Inferior parietal cortex (tissue), 1 donor: ENCODE results near the gene CDADC1.
"Not testable (repeated sequence)": the region's sequence is repeated elsewhere in the genome, so short reads cannot be mapped to it uniquely, and the experiment has no call there.

ENCODE experiments used
- DNase-seq: peaks from one replicate; pipeline ENCODE4 v3.0.0-alpha.2; 2016; ENCODE audit errors: extremely low spot score

The CDADC1 gene

DNA sequence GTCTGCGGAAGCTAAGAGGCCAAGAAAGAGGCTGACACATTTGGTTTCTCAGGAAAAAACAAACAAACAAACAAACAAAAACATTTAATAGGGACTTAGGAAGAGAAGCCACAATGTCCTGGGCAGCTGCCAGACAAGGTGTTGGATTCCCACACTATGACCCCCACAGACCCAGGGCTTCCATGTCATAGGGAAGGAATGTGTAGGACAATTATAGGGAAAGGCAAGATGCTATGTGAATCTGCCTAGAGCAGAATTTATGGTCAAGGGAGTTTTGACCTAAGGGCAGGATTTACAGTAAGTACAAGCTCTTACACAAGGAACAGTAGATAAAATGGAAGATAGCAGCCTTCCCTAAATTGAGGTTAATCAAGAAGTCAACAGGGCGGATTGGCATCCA is 9.1 kb upstream of the CDADC1 start:
- no peak for DNase-seq

- no peak for DNase-seq
These were observed 7.7 kb upstream of the CDADC1 start for GRCh38 chr13:49240017-49240416.

GRCh38 chr13:49241296-49241695 is 6.4 kb upstream of the CDADC1 start:
- no peak for DNase-seq

DNA sequence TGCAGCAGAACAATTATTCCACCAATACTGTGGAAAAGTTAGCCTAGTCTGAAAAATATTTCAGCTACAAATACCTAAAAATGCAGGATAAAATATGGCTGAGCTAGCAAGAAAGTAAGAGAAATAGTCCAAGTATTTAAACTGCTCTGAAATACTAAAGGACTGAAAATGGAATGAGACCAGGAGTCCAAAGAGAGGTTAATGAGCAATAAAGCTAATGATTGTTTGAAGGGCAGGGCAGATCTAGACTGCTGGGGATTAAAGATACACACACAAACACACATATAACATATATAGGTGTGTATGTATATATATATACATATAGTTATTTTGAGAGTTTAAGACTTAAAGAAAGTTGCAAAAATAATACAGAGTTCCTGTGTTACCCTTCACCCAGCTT is 2.6 kb upstream of the CDADC1 start:
- DNase-seq, result no peak

GRCh38 chr13:49246850-49247642 is 679 bp upstream of the CDADC1 start:
- DNase-seq, result peak; percentile 8

- DNase-seq, result no peak
These were observed 887 bp downstream of the CDADC1 start for GRCh38 chr13:49248622-49249002.

DNA sequence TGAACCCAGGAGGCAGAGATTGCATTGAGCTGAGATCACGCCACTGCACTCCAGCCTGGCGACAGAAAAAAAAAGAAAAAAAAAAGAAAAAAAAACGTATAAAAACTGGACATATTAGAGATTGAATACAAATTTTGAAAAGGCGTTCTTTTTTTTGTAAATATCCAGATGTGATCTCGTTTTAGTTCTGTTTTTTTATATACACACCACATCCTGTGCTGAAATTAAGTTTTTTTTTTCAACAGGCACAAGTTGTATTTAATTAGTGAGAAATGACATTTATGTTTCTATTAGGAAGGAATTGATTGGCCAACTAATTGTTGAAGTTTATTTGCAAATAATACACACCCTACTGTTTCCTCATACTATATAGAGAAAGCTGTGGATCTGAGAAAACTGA is 3.6 kb downstream of the CDADC1 start:
- DNase-seq, result no peak

- DNase-seq, result no peak
These were observed 5.6 kb downstream of the CDADC1 start for GRCh38 chr13:49253310-49253709.

DNA sequence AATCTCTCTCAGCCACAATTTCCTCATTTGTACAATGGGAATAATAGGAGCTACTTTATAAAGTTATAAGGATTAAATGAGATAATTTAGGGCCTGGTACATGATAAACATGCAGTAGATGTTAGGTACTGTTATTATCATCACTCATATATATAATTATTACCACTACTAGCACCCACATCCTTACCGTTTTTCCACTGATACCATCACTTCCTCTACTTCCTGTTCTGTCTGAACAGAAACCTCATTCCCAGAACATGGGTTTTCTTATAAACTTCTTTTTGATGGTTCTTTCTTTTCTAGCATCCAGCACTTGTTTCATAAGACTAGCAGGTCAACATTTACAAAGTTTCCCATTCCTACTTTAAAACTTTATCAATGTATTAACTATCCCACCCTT is 6.3 kb downstream of the CDADC1 start:
- DNase-seq, result no peak

DNA sequence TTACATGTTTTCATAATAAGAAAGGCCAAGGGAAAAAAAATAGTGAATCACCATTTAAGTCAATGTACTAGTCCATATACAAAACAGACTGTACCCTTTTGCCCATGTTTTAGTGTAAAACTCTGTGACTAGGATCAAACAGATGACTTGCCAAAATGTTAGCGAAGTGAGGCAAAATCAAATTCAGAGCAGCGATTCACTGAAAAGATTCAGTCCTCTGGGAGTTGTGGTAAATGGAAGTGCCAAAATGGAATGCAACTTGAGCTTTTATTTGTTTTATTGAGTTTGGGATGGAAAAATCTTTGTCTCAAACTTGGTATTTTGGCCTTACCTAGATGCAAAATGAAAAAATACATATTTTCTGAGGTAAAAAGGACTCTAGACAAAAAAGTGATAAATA is 9.1 kb downstream of the CDADC1 start:
- DNase-seq, result no peak

DNA sequence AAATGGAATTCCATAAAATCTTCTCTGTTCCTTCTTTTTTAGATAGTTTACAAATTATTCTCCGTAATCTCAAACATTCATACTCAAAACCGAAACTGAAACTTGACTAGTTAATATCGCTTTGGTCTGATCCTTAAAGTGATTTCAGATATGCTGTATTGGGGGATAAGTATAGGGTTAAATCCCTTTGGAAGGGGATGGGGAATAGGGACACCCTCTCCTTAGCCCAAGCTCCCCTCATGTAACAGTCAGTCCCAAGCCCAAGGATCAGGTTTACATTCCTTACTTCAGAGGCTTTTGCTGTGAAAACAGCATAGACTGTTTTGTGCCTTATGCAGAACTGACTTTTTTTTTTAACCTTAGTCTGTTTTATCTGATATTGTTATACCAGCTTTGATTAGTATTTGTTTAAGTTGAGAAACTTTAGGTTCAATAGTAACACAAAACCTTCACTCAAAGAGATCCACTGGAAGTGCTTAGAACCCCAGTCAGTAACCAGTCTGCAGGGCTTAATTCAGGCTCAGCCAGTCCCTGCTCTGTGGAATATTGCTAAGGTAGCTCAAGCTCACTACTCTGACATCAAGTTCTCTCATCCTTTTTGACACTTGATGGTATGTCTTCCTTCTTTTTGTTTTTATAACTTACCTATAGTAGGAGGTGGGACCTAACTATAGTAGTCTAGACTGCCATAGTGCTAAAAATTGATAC is 10.5 kb downstream of the CDADC1 start:
- DNase-seq, result no peak

DNA sequence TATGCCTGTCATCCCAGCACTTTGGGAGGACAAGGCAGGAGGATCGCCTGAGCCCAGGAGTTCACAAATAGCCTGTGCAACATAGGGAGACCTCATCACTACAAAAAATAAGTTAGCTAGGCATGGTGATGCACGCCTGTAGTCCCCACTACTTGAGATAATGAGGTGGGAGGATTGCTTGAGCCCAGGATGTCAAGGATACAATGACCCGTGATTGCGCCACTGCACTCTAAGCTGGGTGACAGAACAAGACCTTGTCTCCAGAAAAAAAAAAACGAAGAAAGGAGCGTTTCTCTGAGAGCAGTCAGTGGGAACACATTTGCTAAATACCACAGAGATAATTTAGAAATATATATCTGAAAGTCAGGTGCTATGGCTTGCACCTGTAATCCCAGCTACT is 11.9 kb downstream of the CDADC1 start:
- no peak for DNase-seq

DNA sequence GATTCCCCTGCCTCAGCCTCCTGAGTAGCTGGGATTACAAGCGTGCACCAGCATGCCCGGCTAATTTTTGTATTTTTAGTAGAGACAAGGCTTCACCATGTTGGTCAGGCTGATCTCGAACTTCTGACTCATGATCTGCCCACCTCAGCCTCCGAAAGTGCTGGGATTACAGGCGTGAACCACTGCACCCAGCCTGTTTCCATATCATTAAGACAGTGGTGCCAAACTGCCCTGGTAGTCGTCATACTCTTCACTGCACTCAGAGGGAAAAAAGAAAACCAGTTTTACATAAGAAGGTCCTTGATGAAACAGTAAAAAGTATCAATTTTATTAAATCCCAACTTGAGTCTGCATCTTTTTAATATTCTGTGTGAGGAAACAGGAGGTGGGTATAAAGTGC is 14.9 kb downstream of the CDADC1 start:
- DNase-seq, result no peak

GRCh38 chr13:49265822-49266221 is 18.1 kb downstream of the CDADC1 start:
- no peak for DNase-seq

DNA sequence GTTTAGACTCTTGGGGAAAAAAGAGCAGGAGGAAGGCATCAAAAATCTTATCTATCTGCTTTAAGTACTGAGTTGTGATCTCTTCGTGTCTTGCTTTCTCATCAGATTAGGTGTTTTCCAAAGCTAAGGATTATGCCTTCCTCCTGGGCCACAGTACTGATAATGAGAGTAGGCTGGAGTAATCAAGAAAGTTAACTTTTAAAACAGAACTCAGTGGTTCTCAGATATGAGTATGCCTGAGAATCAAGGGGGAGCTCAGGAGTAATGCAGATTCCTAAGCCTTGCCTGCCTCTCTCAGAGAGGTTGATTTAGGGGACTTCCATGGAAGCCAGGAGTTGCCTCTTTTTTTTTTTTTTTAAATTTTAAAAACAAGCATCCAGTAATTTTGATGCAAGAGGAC is 23.5 kb downstream of the CDADC1 start:
- no peak for DNase-seq

DNA sequence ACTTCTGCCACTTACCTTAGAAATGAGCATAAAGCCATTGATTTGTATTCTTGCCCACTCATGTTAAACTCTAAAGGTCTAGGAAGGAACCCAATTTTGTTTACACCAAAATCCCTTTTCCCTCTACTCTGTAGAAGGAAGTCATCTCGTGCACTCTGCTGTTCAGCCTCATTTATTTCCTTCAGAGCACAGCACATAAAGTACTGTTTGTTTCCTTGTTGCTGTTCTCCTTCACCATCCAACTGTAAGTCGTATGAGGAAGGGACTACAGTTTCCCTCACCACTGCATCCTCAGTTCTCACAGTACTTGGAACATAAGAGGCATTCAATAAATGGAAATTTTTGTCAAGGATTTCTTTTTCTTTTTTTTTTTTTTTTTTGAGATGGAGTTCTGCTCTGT is 24.6 kb downstream of the CDADC1 start:
- no peak for DNase-seq

DNA sequence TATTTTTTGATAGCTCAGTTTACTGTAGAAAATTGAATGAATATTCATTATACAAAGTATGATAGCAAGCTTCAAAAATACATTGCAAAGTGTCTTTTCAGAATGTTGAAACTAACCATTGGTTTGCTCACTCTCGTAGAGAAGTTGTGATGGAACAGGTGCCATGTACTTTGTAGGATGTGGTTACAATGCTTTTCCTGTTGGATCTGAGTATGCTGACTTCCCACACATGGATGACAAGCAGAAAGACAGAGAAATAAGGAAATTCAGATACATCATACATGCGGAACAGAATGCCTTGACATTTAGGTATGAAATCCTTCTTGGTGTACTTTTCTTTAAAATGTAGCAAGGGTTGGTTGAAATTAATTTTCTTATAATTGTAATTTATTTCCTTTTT is 30.5 kb downstream of the CDADC1 start:
- DNase-seq, result no peak

DNA sequence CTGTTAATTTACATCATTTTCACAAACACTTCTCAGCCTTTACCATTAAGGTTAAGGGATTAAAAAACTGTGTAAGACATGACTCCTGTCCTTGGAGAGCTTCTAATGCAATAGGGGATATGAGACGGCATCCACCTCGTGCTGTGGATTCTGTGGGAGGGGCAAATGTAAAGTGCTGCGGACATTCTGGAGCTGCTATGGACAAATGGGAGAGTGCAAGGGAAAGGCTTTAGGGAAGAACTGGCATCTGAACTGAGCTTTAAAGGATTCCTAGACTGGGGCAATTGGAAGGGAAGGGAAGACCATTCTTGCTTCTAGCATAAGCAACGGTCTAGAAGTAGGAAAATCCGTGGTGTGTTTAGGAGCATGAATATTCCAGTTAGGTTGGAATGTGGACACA is 31.4 kb downstream of the CDADC1 start:
- no peak for DNase-seq

DNA sequence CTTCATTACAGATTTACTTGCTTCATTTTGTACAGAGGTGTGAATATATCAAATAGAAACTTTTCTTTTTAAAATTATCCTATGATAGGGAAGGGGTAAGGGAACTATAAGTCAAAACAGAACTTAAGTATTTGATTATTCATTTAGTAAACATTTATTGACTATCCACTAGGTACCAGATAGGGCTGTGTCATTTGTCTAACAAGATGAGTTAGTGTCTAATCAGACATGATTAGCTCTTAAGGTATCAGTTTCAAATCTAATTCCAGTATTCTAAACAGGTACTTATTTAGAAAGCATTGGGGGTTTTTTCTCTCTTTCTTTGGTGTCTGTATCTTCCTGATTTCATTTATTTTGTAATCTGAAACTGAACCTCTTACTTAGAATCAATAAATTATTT is 32.2 kb downstream of the CDADC1 start:
- no peak for DNase-seq

DNA sequence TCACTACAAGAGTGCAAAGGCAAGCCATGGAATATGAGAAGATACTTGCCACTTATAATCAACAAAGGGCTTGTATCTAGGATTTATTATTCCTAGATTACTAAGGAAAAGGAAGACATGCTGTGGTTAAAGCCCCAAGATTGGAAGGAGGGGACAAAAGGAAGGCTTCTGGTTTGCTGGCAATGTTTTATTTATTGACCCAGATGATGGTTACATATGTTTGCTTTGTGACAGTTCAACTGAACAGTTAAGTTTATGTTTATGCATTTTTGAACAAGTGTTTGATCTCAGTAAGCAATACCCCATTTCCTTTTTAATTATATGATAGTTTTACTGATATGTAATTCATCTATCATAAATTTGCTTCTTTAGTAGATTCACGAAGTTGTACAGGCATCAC is 40.3 kb downstream of the CDADC1 start:
- DNase-seq, result no peak

DNA sequence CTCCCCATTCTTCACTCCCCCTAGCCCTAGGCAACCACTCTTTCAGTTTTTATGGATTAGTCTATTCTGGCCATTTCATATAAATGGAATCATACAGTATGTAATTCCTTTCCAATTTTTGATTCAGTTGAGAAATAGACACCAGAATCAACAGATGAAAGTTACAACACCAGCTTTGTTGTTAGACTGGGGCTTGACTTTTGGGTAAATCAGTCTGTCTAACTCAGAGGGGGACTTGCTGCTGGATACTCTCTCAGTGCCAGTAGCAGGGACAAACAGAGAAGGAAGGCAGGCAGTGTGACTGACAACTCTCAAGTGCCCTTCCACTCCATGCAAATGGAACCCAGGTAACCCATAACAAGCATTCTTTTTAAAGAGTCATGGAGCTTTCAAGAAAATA is 40.7 kb downstream of the CDADC1 start:
- DNase-seq, result no peak

DNA sequence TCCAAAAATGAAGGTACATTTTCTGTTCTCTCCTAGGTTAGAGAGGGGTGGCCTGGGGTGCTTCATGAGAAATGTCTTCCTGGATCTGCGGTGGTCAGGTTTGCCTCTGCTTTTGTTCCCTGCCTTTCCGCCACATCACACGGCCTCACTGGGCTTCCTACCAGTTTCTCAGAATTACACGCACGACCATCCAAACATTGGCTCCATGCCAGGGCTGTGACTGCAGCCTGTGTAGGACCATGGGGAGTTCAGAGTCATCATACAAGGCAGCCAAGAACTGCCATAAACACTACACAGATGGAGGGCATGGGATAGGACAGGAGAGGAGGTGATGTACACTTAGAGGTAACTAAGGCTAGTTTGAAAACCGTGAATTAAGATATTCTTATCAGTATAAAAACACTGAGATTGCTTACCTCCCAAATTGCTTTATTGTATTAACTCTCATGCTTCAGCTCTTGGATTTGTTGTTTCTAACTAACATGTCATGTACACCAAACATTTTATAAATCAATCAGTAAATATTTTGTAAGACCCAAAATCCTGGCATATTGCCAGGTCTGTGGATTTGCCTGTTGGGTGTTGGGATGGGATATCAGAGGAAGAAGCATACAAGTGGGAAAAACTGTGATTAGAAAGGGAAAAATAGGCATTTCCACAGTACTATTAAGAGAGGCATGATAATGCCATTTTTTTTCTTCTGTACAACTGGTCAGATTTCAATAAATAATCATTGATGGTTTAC is 45.2 kb downstream of the CDADC1 start:
- no peak for DNase-seq

GRCh38 chr13:49294723-49295122 is 47.0 kb downstream of the CDADC1 start:
- DNase-seq, result not testable (repeated sequence)
